C4-2B (cell line): ENCODE data around the gene NRXN3.

Experiments used
- H3K27ac ChIP-seq: fragments of 450-650 bp; 2 replicates; pipeline ENCODE4 v1.5.1; 2017
- ZFX ChIP-seq: fragments of 450-650 bp; IDR thresholded peaks from 2 replicates; pipeline ENCODE4 v1.6.1; 2017
- TF ChIP-seq, protein P1 (sequence below): fragments of 450-650 bp; conservative IDR thresholded peaks from 2 replicates; pipeline ENCODE4 v1.5.1; 2017; ENCODE audit warnings: mild to moderate bottlenecking

The NRXN3 gene

DNA sequence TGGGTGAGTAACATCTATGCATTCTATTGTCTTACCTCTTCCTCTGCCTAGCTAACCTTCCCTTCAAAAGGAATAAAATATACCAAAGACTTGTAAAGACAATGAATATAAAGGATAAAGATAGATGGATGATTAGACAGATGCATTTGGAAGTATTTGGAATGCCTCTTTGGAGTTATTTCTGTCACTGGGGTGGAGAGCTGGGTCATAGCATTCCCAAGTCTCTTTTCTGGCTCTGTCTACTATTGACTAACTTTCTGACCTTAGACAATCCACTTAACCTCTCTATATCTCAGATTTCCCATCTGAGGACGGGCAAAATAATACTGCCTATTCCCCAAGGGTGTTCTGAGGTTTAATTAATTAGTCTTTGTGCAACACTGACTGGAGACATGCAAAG, 1523.8 kb downstream of the NRXN3 start:
- TF ChIP-seq, protein P1, sequence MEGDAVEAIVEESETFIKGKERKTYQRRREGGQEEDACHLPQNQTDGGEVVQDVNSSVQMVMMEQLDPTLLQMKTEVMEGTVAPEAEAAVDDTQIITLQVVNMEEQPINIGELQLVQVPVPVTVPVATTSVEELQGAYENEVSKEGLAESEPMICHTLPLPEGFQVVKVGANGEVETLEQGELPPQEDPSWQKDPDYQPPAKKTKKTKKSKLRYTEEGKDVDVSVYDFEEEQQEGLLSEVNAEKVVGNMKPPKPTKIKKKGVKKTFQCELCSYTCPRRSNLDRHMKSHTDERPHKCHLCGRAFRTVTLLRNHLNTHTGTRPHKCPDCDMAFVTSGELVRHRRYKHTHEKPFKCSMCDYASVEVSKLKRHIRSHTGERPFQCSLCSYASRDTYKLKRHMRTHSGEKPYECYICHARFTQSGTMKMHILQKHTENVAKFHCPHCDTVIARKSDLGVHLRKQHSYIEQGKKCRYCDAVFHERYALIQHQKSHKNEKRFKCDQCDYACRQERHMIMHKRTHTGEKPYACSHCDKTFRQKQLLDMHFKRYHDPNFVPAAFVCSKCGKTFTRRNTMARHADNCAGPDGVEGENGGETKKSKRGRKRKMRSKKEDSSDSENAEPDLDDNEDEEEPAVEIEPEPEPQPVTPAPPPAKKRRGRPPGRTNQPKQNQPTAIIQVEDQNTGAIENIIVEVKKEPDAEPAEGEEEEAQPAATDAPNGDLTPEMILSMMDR, result no peak
- no peak for TF ChIP-seq ZFX
- H3K27ac ChIP-seq, result no peak overlapping the region

DNA sequence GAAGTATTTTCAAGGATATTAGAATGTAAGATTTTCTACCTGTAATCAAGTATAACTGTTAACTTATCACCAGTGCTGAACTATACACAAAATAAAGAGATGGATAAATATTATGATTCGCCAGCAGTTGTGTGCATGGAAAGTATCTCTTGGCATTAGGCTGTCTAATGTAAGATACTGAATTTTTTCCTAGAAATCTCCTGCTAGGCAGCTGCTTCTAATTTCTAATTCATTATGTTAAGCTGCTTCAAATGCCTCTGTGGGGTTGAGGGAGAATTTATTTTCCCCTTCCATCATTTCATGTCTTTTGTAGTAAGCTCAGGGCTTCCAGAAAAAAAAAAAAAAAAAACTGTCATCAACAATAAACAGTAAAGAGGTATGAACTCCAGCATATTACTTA, 1525.1 kb downstream of the NRXN3 start:
- TF ChIP-seq, protein P1, result no peak
- no peak for TF ChIP-seq ZFX

DNA sequence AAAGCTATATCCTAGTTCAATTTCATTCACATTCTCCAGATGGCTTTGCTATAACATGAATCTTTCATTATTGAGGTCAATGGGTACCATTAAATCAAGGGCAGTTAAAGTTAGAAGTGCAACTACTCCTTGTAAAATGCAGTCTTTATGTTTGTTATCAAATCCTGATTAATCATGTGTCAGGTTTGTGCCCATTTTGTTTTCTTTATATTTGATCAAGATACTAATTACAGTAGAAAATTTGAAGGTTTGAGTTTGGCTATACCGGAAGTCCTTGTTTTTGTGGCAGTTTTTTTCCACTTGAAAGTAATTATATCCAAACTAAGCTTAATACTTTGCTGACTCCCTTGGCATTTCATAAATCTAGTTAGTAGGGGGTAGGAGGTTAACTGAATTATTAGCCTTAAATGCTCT, 1528.1 kb downstream of the NRXN3 start:
- TF ChIP-seq, protein P1, result no peak
- no peak for TF ChIP-seq ZFX

More for the DNA sequence above, 1525.1 kb downstream of the NRXN3 start:
- H3K27ac ChIP-seq, result no peak overlapping the region

DNA sequence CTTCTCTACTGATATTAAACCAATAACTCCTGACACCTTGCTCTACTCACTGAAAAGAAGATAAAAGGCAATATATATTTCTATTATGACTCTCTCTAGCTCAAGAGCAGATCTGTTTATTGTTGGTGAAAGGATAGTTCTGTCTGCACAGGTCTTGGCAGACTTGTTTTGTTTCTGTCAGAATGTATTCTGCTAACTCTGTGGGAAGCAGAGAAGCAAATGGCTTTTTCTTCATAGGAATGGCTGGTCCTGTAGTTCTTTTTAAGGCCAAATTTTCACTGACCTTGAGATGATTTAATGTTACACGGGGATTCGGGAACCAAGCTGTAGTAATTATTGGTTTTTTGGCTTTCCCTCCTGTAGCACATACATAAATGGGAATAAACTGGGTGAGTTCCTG, 1529.0 kb downstream of the NRXN3 start:
- no peak overlapping the region for H3K27ac ChIP-seq
- TF ChIP-seq ZFX, result no peak
- TF ChIP-seq, protein P1, result no peak

More for the DNA sequence above, 1528.1 kb downstream of the NRXN3 start:
- H3K27ac ChIP-seq, result no peak overlapping the region

DNA sequence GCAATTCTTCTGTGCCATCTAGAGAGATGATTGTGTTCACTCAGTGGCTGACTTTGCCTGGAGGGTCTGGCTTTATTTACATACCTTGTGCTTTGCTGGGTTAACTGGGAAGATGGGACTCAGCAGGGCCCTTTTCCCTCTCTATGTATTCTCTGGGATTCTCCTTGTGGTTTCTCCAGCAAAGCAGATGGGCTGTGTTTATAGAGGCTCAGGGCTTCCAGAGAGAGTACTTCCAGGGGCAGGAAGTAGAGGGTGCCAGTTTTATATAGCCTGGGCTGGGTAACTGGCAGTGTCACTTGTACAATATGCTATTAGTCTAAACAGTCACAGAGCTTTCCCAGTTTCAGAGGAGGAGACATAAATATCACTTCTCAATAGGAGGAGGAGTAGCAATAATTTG, 1531.2 kb downstream of the NRXN3 start:
- H3K27ac ChIP-seq, result no peak overlapping the region
- no peak for TF ChIP-seq ZFX
- TF ChIP-seq, protein P1, result no peak

DNA sequence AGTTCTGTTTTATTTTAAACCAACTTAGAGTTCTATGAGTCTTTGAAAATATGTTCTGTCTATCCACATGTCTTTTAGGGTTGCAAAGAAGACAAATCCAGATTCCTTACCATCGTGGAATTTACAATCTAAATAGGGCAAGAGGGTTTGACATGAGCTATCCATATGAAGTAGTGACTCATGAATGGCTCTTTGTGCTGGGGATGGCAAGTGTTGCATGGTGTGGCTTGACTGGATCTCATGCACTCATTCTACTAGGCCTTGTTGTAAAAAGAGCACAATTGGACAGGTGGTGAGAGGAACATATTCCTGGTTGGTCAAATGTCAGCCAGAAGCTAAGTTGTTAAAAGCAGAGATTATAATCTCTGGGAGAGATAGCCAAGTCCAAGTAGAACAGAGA, 1532.0 kb downstream of the NRXN3 start:
- TF ChIP-seq, protein P1, result no peak
- TF ChIP-seq ZFX, result no peak
- no peak overlapping the region for H3K27ac ChIP-seq

DNA sequence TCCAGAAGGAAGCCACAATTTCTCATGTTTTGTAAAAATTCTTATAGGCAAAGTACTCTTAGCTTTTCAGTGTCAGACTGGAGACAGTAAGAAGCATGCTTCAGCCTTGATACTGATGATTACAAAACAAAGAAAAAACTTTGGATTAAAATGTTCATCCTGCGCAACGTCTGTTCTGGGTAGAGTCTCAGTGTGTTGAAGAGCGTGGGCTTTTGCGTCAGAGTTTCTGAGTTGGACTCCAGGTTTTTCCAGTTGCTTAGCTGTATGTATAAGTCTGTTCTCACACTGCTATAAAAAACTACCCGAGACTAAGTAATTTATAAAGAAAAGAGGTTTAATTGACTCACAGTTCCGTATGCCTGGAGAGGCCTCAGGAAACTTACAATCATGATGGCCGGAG, 1533.0 kb downstream of the NRXN3 start:
- no peak overlapping the region for H3K27ac ChIP-seq
- TF ChIP-seq, protein P1, result no peak
- TF ChIP-seq ZFX, result no peak
